Raji (cell line): ENCODE measurements around the gene IL1R2.

ENCODE experiments used
- POLR2A ChIP-seq: IDR thresholded peaks from 2 replicates; pipeline ENCODE4 v1.6.1; 2011; ENCODE audit warnings: low read depth, low read length, control low read depth; ENCODE audit not compliant: insufficient read depth

The IL1R2 gene

DNA sequence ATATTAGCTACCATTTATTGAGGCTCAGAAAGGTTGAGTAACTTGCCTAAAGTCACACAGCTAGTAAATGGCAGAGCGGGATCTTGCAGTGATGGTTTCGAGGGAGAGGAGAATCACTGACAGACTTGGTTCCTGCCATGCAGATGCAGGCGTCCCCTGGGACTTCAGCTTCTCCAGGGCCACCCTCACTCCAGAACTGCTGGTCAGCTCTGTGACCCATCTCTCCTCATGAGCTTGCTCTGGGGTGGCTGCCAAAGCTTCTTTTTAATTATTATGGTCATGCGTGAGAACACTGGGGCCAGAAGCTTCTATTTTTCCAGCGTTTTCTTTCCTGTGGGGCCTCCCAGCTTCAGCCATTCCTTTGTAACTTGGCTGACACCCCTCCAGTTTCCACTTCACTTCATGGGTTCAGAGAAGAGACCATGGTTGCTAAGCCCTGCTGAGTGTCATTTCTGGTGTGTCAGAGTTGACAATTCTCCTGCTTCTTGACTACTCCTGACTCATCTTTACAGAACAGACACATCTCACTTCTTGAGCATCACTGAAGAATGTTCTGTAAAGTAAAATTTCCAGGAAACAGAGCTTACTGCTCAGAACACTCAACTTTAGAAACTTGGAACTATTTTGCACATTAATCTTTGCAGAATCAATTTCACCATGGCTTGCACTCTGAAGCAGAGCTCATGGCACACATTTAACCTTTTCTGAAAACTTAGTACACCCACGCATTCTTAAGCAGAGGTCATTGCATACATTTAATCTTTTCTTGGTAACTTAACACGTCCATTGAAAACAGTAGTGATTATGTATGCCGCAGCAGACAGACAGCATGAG, 70.4 kb downstream of the IL1R2 start:
- TF ChIP-seq POLR2A = no peak

- TF ChIP-seq POLR2A = no peak
Observed at GRCh38 chr2:102062802-102063201, 71.0 kb downstream of the IL1R2 start.

- TF ChIP-seq POLR2A = no peak
Observed at GRCh38 chr2:102063487-102063911, 71.7 kb downstream of the IL1R2 start.

DNA sequence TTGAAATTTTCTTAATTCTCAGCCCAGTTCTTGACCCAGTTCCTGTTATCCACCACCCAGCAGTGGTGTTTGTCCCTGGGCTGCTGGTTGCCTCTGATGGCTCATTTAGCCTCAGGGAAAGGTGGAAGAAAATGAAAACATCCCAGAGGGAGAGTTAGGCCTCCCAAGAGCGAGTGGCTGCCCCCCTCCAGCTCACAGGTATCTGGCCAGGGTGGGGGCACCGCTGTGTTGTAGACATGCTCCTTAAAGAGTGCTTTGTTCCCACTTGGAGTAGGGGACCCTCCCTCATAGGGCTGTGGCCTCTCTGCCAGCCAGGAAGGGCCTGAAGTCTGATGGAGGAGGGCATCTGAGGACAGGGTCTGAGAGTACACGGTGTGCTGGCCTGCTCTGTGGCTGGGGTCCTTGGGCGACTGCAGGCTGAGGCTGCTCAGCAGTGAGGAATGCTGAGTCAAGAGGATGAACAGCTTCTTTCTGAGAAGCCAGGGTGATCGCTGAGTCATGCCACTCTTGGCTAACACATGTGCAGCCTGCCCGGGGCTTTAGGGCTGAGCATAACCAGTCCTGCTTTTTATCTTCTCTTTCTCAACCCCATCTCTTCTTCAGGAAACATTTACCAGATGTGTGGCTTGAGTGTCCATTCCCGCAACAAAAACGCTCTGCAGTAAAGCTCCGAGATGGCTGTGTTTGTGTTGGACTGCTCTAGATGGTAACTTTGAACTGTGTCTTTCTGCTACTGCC, 72.3 kb downstream of the IL1R2 start:
- TF ChIP-seq POLR2A = no peak

GRCh38 chr2:102064679-102065674, 73.2 kb downstream of the IL1R2 start:
- no peak for TF ChIP-seq POLR2A

- TF ChIP-seq POLR2A = no peak
Observed at GRCh38 chr2:102065675-102066252, 74.0 kb downstream of the IL1R2 start.

DNA sequence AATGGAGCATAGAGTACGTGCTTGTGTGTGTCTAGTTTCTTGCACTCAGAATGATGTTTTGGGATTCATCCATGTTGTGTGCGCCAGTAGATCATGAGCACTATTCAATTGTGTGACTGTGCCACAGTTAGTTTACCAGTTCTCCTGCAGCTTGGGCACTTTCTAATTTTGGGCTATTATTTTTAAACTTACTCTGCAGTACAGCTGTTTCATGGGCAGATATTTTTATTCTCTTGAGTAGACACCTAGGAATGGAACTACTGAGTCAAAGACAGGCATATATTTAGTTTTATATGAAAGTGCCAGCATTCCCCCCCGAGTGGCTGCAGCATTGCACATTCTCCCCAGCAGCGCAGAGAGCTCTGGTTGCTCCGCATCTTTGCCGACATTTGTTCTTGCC, 74.8 kb downstream of the IL1R2 start:
- no peak for TF ChIP-seq POLR2A

GRCh38 chr2:102069311-102069974, 77.7 kb downstream of the IL1R2 start:
- TF ChIP-seq POLR2A = no peak

GRCh38 chr2:102070058-102070642, 78.4 kb downstream of the IL1R2 start:
- no peak for TF ChIP-seq POLR2A

GRCh38 chr2:102072741-102073140, 81.0 kb downstream of the IL1R2 start:
- TF ChIP-seq POLR2A = no peak

GRCh38 chr2:102073168-102073724, 81.5 kb downstream of the IL1R2 start:
- TF ChIP-seq POLR2A = no peak

DNA sequence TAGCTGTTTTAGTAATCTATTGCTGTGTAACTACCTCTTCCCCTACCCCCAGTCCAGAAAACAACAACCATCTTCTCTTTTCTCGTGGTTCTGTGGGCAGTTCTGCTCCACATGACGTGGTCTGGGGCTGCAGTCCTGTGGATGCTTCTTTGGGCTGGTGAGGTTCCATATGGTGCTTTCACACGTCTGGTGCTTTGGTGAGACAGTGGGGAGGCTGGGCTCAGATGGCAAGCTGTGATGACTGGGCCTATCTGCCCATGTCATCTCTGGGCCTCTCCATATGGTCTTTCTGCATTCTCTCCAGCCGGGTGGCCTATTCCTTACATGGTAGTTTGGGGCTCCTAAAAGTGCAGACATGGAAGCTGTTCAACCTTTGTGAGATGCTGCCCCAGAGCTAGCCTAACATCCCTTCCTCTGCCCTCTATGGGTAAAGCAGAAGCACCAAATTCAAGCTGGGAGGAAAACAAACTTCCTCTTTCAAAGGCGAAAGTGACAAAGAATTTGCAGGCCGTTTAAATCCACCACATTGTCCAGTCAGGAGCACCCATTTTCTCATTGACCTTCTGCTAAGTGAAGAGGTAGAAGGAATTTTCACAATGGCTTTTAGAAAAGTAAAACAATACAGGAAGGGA, 82.5 kb downstream of the IL1R2 start:
- no peak for TF ChIP-seq POLR2A

DNA sequence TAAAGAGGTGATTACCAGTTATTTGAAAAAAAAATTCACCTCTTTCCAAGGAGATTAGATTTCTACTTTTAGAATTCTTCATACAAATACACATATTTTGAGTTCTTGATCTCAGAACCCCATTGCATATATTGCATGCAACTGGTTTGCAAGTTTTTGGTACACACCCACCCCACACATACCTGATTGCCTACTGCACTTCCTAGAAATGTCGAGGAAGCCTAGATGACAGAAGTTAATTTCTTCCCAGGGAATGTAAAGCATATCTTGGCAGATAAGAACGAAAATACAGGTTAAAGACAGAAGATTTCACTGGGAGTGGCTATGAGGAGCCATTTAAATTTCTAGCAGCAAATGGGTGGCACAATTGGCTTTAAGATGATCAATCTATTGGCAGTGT, 83.7 kb downstream of the IL1R2 start:
- no peak for TF ChIP-seq POLR2A
